IPS-18a (cell line): Measurements from ENCODE around the gene DND1.
A peak's percentile ranks its signal among the peaks of the same experiment; 100 is the strongest.
"Not testable (repeated sequence)": the region's sequence is repeated elsewhere in the genome, so short reads cannot be mapped to it uniquely, and the experiment has no call there.

Experiments
- H3K27ac ChIP-seq: one replicate; pipeline ENCODE4 v1.5.1; 2013; ENCODE audit warnings: low read length
- H3K27me3 ChIP-seq: one replicate; pipeline ENCODE4 v1.6.1; 2013; ENCODE audit warnings: mild to moderate bottlenecking, low read length; ENCODE audit not compliant: control insufficient read depth, insufficient read depth
- H3K36me3 ChIP-seq: one replicate; pipeline ENCODE4 v1.6.1; 2013; ENCODE audit warnings: low read depth, low read length; ENCODE audit not compliant: control insufficient read depth
- H3K4me1 ChIP-seq: one replicate; pipeline ENCODE4 v1.6.1; 2013; ENCODE audit warnings: low read depth, low read length; ENCODE audit not compliant: control insufficient read depth
- H3K4me3 ChIP-seq: one replicate; pipeline ENCODE4 v1.5.1; 2013; ENCODE audit warnings: low read length
- H3K9ac ChIP-seq: one replicate; pipeline ENCODE4 v1.6.1; 2013; ENCODE audit warnings: mild to moderate bottlenecking, low read length, moderate library complexity
- H3K9me3 ChIP-seq: one replicate; pipeline ENCODE4 v1.6.1; 2013; ENCODE audit warnings: low read depth, low read length; ENCODE audit not compliant: control insufficient read depth

Gene DND1

GRCh38 chr5:140696891-140697492 lies 23.6 kb upstream of the DND1 start:
- no peak overlapping the region for H3K9ac ChIP-seq
- no peak overlapping the region for H3K27ac ChIP-seq
- H3K27me3 ChIP-seq: no peaks in the 10 kb centered on the region
- H3K36me3 ChIP-seq: peaks cover 53% of the 10 kb centered on the region
- no peak overlapping the region for H3K4me3 ChIP-seq
- H3K4me1 ChIP-seq: peaks cover 7% of the 10 kb centered on the region
- H3K9me3 ChIP-seq: no peaks in the 10 kb centered on the region

GRCh38 chr5:140694276-140694675 lies 20.9 kb upstream of the DND1 start:
- Histone ChIP-seq H3K36me3 (peaks cover 56% of the 10 kb centered on the region), H3K9me3 (no peaks in the 10 kb centered on the region), H3K27me3 (no peaks in the 10 kb centered on the region), H3K27ac (no peak overlapping the region), H3K9ac (no peak overlapping the region), H3K4me3 (no peak overlapping the region), H3K4me1 (no peaks in the 10 kb centered on the region)

- Histone ChIP-seq H3K27me3 (no peaks in the 10 kb centered on the region), H3K4me1 (no peaks in the 10 kb centered on the region), H3K9ac (peak within 1 kb of the TSS; percentile 73), H3K9me3 (no peaks in the 10 kb centered on the region), H3K27ac (peak within 1 kb of the TSS; percentile 54), H3K4me3 (peak within 1 kb of the TSS; percentile 90), H3K36me3 (peaks cover 38% of the 10 kb centered on the region)
Measured at GRCh38 chr5:140690941-140691924, 17.9 kb upstream of the DND1 start, which contains the start of the genes HARS1 and HARS2. TSS of gene HARS1 (minus strand) at chr5:140691370. CDS start at chr5:140691304, 66 bp downstream. TSS of gene HARS2 (plus strand) at chr5:140691455. CDS start at chr5:140691649, 194 bp downstream.

DNA sequence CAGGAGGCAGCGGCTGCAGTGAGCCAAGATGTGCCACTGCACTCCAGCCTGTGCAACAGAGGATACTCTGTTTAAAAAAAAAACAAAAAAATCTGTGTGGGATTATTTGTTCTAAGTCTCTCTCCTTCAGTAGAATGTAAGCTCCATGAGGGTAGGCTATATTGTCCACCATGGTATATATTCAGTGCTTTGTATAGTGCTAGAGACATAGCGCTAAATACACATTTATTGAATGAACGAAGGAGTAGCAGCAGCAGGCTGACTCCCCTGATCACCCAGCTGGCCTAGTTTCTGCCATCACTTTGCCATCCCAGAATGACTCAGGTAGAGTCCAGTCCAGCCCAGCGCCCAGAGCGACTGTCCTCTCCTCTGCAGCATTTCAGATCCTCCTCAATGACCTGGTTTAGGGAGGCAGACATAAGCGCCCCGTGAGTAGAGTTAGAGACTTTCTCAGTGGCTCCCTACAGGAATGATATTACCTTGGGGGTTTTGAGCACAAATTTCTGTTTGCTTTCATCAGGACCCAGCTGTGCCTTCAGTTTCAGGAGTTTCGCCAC lies 17.1 kb upstream of the DND1 start:
- no peak overlapping the region for H3K27ac ChIP-seq

DNA sequence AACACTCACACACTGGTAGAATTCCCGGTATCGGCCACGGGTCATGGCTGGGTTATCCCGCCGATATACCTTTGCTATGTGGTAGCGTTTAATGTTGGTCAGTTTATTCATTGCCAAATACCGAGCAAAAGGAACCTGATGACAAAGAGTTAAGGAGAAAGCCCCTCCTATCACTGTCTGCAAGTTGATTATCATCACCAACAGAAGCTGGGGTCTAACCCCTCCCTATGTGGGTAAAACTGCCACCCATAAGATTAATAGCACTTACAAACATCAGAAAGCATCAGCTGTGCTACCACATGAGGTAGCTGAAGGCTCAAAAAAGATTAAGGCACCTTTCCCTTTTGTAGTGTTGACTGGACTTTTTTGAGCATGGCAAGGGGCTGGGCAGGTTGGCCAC lies 5.6 kb upstream of the DND1 start:
- no peak overlapping the region for H3K27ac ChIP-seq
- no peak overlapping the region for H3K4me3 ChIP-seq
- no peak overlapping the region for H3K9ac ChIP-seq
- H3K4me1 ChIP-seq: no peaks in the 10 kb centered on the region
- H3K9me3 ChIP-seq: no peaks in the 10 kb centered on the region
- no peaks in the 10 kb centered on the region for H3K27me3 ChIP-seq
- H3K36me3 ChIP-seq: peaks cover 51% of the 10 kb centered on the region

More for the DNA sequence above, 17.1 kb upstream of the DND1 start:
- H3K9me3 ChIP-seq: no peaks in the 10 kb centered on the region
- peak overlapping the region; percentile 90 for H3K4me3 ChIP-seq
- H3K36me3 ChIP-seq: peaks cover 30% of the 10 kb centered on the region
- H3K4me1 ChIP-seq: no peaks in the 10 kb centered on the region
- H3K9ac ChIP-seq: peak overlapping the region; percentile 73
- H3K27me3 ChIP-seq: no peaks in the 10 kb centered on the region

DNA sequence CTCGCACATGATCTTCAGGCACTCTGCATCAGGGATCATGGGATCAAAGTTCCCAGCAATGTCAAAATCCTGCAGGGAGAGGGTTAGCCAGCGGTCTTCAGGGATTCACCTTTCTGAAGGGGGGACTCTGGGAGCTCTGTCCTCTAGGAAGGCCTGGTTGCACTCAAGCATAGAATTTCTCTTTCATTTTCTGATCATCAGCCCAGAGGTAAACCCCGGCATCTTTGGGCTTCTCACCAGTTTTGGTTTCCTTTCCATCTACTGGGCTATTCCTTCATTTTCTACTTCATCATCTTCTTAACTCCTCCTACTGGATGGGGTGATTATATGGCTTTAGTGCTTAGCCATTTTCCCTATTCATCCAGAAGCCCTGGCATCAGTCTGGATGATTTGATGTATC lies 4.6 kb upstream of the DND1 start:
- Histone ChIP-seq H3K27me3 (no peaks in the 10 kb centered on the region), H3K9ac (no peak overlapping the region), H3K4me3 (no peak overlapping the region), H3K36me3 (peaks cover 54% of the 10 kb centered on the region), H3K4me1 (no peaks in the 10 kb centered on the region), H3K27ac (no peak overlapping the region), H3K9me3 (no peaks in the 10 kb centered on the region)

DNA sequence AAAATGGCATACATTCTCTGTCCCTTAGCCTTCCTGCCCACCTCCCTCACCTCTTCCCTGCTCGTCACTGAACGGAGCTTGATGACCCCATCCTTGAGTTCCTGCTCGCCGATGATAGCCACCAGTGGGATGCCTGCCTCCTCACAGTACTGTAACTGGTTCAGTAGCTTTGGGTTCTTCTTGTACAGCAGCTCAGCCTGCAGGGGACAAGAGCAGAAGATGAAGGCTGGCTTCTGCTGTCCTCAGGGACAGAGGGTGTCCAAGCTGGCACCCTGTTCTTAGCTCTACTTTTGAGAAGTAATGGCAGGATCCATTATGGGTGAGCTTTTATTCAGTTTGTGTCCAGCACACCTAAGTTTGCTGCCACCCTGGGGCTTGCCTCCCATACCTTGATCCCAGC lies 1.3 kb upstream of the DND1 start:
- no peak overlapping the region for H3K9ac ChIP-seq
- no peaks in the 10 kb centered on the region for H3K27me3 ChIP-seq
- H3K4me1 ChIP-seq: no peaks in the 10 kb centered on the region
- no peaks in the 10 kb centered on the region for H3K9me3 ChIP-seq
- H3K36me3 ChIP-seq: peaks cover 43% of the 10 kb centered on the region
- H3K4me3 ChIP-seq: no peak overlapping the region
- no peak overlapping the region for H3K27ac ChIP-seq

DNA sequence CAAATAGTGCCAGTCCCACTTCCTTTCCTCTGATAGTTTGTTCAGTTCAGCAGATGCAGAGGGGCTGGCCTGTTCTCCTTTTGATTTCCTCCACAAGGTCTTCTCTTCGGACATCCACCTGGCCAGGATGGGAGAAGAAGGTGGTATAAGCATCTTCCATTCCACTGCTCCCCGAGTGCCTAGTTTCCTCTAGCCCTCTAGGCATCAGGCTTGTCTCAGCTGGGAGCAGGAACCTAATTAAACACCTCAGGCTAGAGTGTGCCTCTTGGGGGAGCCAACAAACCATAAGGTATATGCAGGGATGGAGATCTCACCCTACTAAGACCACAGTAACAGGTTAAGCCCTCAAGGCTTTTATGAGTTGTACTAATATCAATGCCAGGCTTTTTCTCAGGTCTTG lies 835 bp upstream of the DND1 start:
- H3K9ac ChIP-seq: no peak overlapping the region
- H3K4me1 ChIP-seq: no peaks in the 10 kb centered on the region
- H3K36me3 ChIP-seq: peaks cover 43% of the 10 kb centered on the region
- no peaks in the 10 kb centered on the region for H3K9me3 ChIP-seq
- no peaks in the 10 kb centered on the region for H3K27me3 ChIP-seq
- no peak overlapping the region for H3K27ac ChIP-seq
- no peak overlapping the region for H3K4me3 ChIP-seq

DNA sequence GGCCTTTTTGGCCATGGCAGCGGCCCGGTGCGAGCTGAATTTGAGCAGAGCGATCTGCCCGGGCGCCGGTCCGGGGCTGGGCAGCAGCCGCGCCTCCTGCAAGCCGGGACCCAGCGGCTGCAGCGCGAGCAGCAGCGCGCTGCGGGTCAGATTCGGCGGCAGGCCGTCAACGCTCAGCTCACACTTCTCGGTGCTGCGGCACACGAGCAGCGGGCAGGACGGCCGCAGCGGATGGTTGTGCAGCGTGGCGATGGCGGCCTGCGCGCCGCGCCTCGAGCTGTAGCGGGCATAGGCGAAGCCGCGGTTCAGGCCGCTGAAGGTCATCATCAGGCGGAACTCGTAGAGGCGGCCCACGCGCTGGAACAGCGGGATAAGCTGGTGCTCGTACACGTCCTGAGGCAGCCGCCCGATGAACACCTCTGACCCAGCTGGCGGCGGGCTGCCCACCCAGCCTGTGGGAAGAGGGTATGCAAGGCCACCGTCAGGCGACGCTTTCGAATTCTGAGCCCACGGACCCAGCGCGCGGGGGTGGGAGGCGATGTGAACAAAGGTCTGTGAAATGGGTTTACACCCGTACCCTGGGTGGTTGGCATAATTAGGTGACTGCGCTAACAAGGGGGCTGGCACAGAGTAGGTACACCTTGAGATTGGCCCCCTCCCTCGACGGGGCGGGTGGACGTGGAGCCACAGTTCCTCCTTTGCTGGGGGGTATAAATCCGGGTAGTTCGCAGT lies 755 bp downstream of the DND1 start:
- H3K27ac ChIP-seq: no peak overlapping the region
- no peak overlapping the region for H3K9ac ChIP-seq
- H3K27me3 ChIP-seq: no peaks in the 10 kb centered on the region
- H3K36me3 ChIP-seq: peaks cover 56% of the 10 kb centered on the region
- H3K4me1 ChIP-seq: no peaks in the 10 kb centered on the region
- H3K4me3 ChIP-seq: no peak overlapping the region
- H3K9me3 ChIP-seq: no peaks in the 10 kb centered on the region

- Histone ChIP-seq H3K27me3 (no peaks in the 10 kb centered on the region), H3K27ac (no peak overlapping the region), H3K9ac (no peak overlapping the region), H3K9me3 (no peaks in the 10 kb centered on the region), H3K4me3 (no peak overlapping the region), H3K4me1 (no peaks in the 10 kb centered on the region), H3K36me3 (peaks cover 48% of the 10 kb centered on the region)
Measured at GRCh38 chr5:140671472-140672125, 1.8 kb downstream of the DND1 start.

- not testable (repeated sequence) for H3K9ac ChIP-seq, H3K4me1 ChIP-seq, H3K4me3 ChIP-seq, H3K27me3 ChIP-seq, H3K9me3 ChIP-seq, H3K27ac ChIP-seq
- peaks cover 43% of the 10 kb centered on the region for H3K36me3 ChIP-seq
Measured at GRCh38 chr5:140671035-140671434, 2.3 kb downstream of the DND1 start.
